Ramos (cell line): ENCODE data around the gene C1QA.

ENCODE experiments used
- in situ Hi-C: fragments of 300-500 bp; cut with MboI; formaldehyde crosslinking; loops from one replicate; pipeline ENCODE4 v1.14.3; 2022; ENCODE audit warnings: low sequenced_read_pairs; ENCODE audit not compliant: unreplicated experiment

Gene C1QA

GRCh38 chr1:22636353-22636752 lies at the start of gene C1QA:
C1QA (plus strand) TSS chr1:22636628; CDS start chr1:22637617, 989 bp downstream.
- in situ Hi-C loops = loop anchor here (5.0 kb wide), 1 partner anchor 219 kb away; no protein-coding TSS in a partner anchor

GRCh38 chr1:22587247-22587646 lies 49.2 kb upstream of the C1QA start:
- in situ Hi-C loops = no loop called here

GRCh38 chr1:22588899-22589422 lies 47.5 kb upstream of the C1QA start:
- in situ Hi-C loops = no loop called here

- in situ Hi-C loops = no loop called here
Measured at GRCh38 chr1:22591576-22591975, 44.9 kb upstream of the C1QA start.

- in situ Hi-C loops = no loop called here
Measured at GRCh38 chr1:22592051-22592450, 44.4 kb upstream of the C1QA start.

- in situ Hi-C loops = no loop called here
Measured at GRCh38 chr1:22592919-22593790, 43.3 kb upstream of the C1QA start.

GRCh38 chr1:22594396-22594795 lies 42.0 kb upstream of the C1QA start:
- in situ Hi-C loops = no loop called here

GRCh38 chr1:22595108-22595507 lies 41.3 kb upstream of the C1QA start:
- in situ Hi-C loops = no loop called here

- in situ Hi-C loops = no loop called here
Measured at GRCh38 chr1:22597301-22597965, 39.0 kb upstream of the C1QA start.

GRCh38 chr1:22597996-22598395 lies 38.4 kb upstream of the C1QA start:
- in situ Hi-C loops = no loop called here

GRCh38 chr1:22598736-22599135 lies 37.7 kb upstream of the C1QA start:
- in situ Hi-C loops = no loop called here

- in situ Hi-C loops = no loop called here
Measured at GRCh38 chr1:22600071-22600816, 36.2 kb upstream of the C1QA start.

GRCh38 chr1:22600817-22601605 lies 35.4 kb upstream of the C1QA start:
- in situ Hi-C loops = no loop called here

GRCh38 chr1:22601610-22602009 lies 34.8 kb upstream of the C1QA start:
- in situ Hi-C loops = no loop called here

- in situ Hi-C loops = no loop called here
Measured at GRCh38 chr1:22602060-22602740, 34.2 kb upstream of the C1QA start.

GRCh38 chr1:22606161-22606560 lies 30.3 kb upstream of the C1QA start:
- in situ Hi-C loops = no loop called here

GRCh38 chr1:22607154-22607553 lies 29.3 kb upstream of the C1QA start:
- in situ Hi-C loops = no loop called here

GRCh38 chr1:22608361-22608760 lies 28.1 kb upstream of the C1QA start:
- in situ Hi-C loops = no loop called here

GRCh38 chr1:22609291-22609690 lies 27.1 kb upstream of the C1QA start:
- in situ Hi-C loops = no loop called here
